ENCODE measurements around the gene MUC13. TPM values are rescaled to one million over a fixed set of nuclear protein-coding genes. Genes with fewer than 3 reads are reported as not detected.

Gene MUC13
- total and polyA plus RNA-seq, 2 experiments from 2014 or later, result 84.4 to 297 TPM

- no peak for DNase-seq (ENCODE audit: low spot score)
- 90% methylated on average over 11 of the region's 11 CpGs for WGBS (ENCODE audit: low lambda C conversion rate, missing lambda C conversion rate)
- TF ChIP-seq EZH2 (IDR thresholded peaks at IDR 0.05; ENCODE audit: borderline replicate concordance) (no peak), EZH2phosphoT487 (IDR thresholded peaks at IDR 0.05; ENCODE audit: low read depth, severe bottlenecking, unreplicated experiment) (no peak), CTCF (IDR thresholded peaks at IDR 0.05; ENCODE audit: poor library complexity) (no peak)
- H3K79me2 ChIP-seq, result peaks cover 77% of the 10 kb centered on the region
- peak overlapping the region; percentile 29 for H3K27ac ChIP-seq
- no peaks in the 10 kb centered on the region for H3K27me3 ChIP-seq
- peaks cover 36% of the 10 kb centered on the region for H3K4me1 ChIP-seq (ENCODE audit: insufficient read depth)
- no peak overlapping the region for H3K4me3 ChIP-seq
- no peak overlapping the region for H2AFZ ChIP-seq
- no peak overlapping the region for H3K4me2 ChIP-seq
- H3K36me3 ChIP-seq (replicated peaks; ENCODE audit: insufficient read depth, low read depth), result no peaks in the 10 kb centered on the region
- H3K9me3 ChIP-seq (ENCODE audit: low read depth), result no peaks in the 10 kb centered on the region
- H3K9me2 ChIP-seq (replicated peaks; ENCODE audit: insufficient read depth), result no peaks in the 10 kb centered on the region
- no peaks in the 10 kb centered on the region for H4K20me1 ChIP-seq (ENCODE audit: insufficient read depth, poor library complexity, severe bottlenecking)
These were observed 52.4 kb downstream of the MUC13 start for GRCh38 chr3:124881976-124882697.

GRCh38 chr3:124879337-124879680 lies 55.2 kb downstream of the MUC13 start:
- Histone ChIP-seq H3K4me2 (no peak overlapping the region), H3K4me3 (no peak overlapping the region), H3K4me1 (ENCODE audit: insufficient read depth) (peaks cover 32% of the 10 kb centered on the region), H3K9me3 (ENCODE audit: low read depth) (no peaks in the 10 kb centered on the region), H3K9me2 (replicated peaks; ENCODE audit: insufficient read depth) (no peaks in the 10 kb centered on the region), H3K27me3 (no peaks in the 10 kb centered on the region), H4K20me1 (ENCODE audit: insufficient read depth, poor library complexity, severe bottlenecking) (no peaks in the 10 kb centered on the region), H3K79me2 (peaks cover 91% of the 10 kb centered on the region), H2AFZ (no peak overlapping the region), H3K27ac (peak overlapping the region; percentile 40), H3K36me3 (replicated peaks; ENCODE audit: insufficient read depth, low read depth) (no peaks in the 10 kb centered on the region)
- TF ChIP-seq CTCF (IDR thresholded peaks at IDR 0.05; ENCODE audit: poor library complexity) (no peak), EZH2phosphoT487 (IDR thresholded peaks at IDR 0.05; ENCODE audit: low read depth, severe bottlenecking, unreplicated experiment) (no peak), EZH2 (IDR thresholded peaks at IDR 0.05; ENCODE audit: borderline replicate concordance) (no peak)
- no peak for DNase-seq (ENCODE audit: low spot score)

- Histone ChIP-seq H3K4me3 (no peak overlapping the region), H3K4me1 (ENCODE audit: insufficient read depth) (peaks cover 26% of the 10 kb centered on the region), H2AFZ (no peak overlapping the region), H3K79me2 (peaks cover 91% of the 10 kb centered on the region), H4K20me1 (ENCODE audit: insufficient read depth, poor library complexity, severe bottlenecking) (no peaks in the 10 kb centered on the region), H3K36me3 (replicated peaks; ENCODE audit: insufficient read depth, low read depth) (no peaks in the 10 kb centered on the region), H3K4me2 (no peak overlapping the region), H3K27me3 (no peaks in the 10 kb centered on the region), H3K27ac (peak overlapping the region; percentile 40), H3K9me3 (ENCODE audit: low read depth) (no peaks in the 10 kb centered on the region), H3K9me2 (replicated peaks; ENCODE audit: insufficient read depth) (no peaks in the 10 kb centered on the region)
- 65% methylated on average over 6 of the region's 6 CpGs for WGBS (ENCODE audit: low lambda C conversion rate, missing lambda C conversion rate)
- TF ChIP-seq EZH2phosphoT487 (IDR thresholded peaks at IDR 0.05; ENCODE audit: low read depth, severe bottlenecking, unreplicated experiment), result no peak
- TF ChIP-seq EZH2 (IDR thresholded peaks at IDR 0.05; ENCODE audit: borderline replicate concordance), result no peak
- TF ChIP-seq CTCF (IDR thresholded peaks at IDR 0.05; ENCODE audit: poor library complexity), result no peak
- peak; percentile 40 for DNase-seq (ENCODE audit: low spot score)
These were observed 55.8 kb downstream of the MUC13 start for GRCh38 chr3:124878561-124879336.

All from hepatocyte (in vitro differentiated cells).